Right lobe of liver (tissue), 6 donors: ENCODE data around the gene PROK1. TPM values are rescaled to one million over a fixed set of nuclear protein-coding genes. Genes with fewer than 3 reads are reported as not detected.

Experiments
- ATAC-seq, 4 donors: fragments of 200-7000 bp; cut with Tn5 transposase; one replicate each; pipeline ENCODE4 v1.9.1; 2020; ENCODE audit warnings: mild to moderate bottlenecking in 4 of 4, moderate library complexity in 4 of 4
- DNase-seq, 3 donors: peaks; one replicate each; pipeline ENCODE4 v3.0.0-alpha.2; 2020
- H3K27ac ChIP-seq, 3 donors: fragments of 200-600 bp; one replicate each; pipeline ENCODE4 v1.8.0; 2022
- H3K27me3 ChIP-seq, 2 donors: fragments of 200-600 bp; one replicate each; pipeline ENCODE4 v1.8.0; 2022
- H3K36me3 ChIP-seq, 4 donors: fragments of 200-600 bp; sonication (generic) in 1 of 4; one replicate each; pipeline versions ENCODE4 v1.5.1 to v1.8.0; 2017 to 2022; ENCODE audit warnings: control low read depth in 1 of 4
- H3K4me1 ChIP-seq, 4 donors: fragments of 200-600 bp; sonication (generic) in 1 of 4; one replicate each; pipeline versions ENCODE4 v1.5.1 to v1.8.0; 2017 to 2022; ENCODE audit warnings: control low read depth in 1 of 4
- H3K4me3 ChIP-seq, 3 donors: fragments of 200-600 bp; one replicate each; pipeline ENCODE4 v1.8.0; 2022
- H3K9me3 ChIP-seq, 4 donors: fragments of 200-600 bp; sonication (generic) in 1 of 4; one replicate each; pipeline versions ENCODE4 v1.5.1 to v1.8.0; 2017 to 2022; ENCODE audit warnings: control low read depth in 1 of 4
- POLR2A ChIP-seq: fragments of 450-650 bp; IDR thresholded peaks from one replicate; pipeline ENCODE4 v1.6.1; 2017; ENCODE audit warnings: antibody characterized with exemption, mild to moderate bottlenecking
- WGBS: methylation state at CpG from one replicate; pipeline ENCODE4 v1.1.6; 2018; ENCODE audit warnings: low coverage, low lambda C conversion rate; ENCODE audit not compliant: insufficient coverage; ENCODE audit errors: missing lambda C conversion rate; 5-methylcytosine and 5-hydroxymethylcytosine counted together
- intact Hi-C, 2 donors: fragments of 100-400 bp; cut with DNase I; formaldehyde crosslinking; loops; one replicate each; pipeline versions ENCODE4 v1.11.2 to v1.14.1; 2022
- total RNA-seq, 6 experiments: library from RNA; depleted of rRNA in 2 of 6; stranded (reverse); fragments of >200 nt in 2 of 6; fragmentation: NEBNext Ultra II Directional in 3 of 6; extraction: Animal tissue kit (Norgen Biotek cat#: 25700) in 3 of 6; gene quantifications; one replicate each; pipeline versions ENCODE4 v1.1.0 to v1.2.4, GENCODE V29; 2016 to 2023
- TF ChIP-seq, protein P1 (sequence below), 4 donors: fragments of 200-600 bp in 3 of 4; fragments of 450-650 bp in 1 of 4; IDR thresholded peaks; one replicate each; pipeline versions ENCODE4 v1.5.1 to v1.8.0; 2016 to 2022; ENCODE audit warnings: antibody characterized with exemption in 4 of 4, mild to moderate bottlenecking in 2 of 4
- donor health status: DM: no; HTN: yes; CAD: no.
- donor health status: DM: no; HTN: no; CAD: no.
- donor health status: DM: no; HTN: no; CAD: no.
- donor health status: DM: no; HTN: yes; CAD: no.
- donor health status: DM: no; HTN: yes; CAD: no.

PROK1 gene
- total RNA-seq, 6 experiments from 2014 or later = not detected

- H3K27me3 ChIP-seq = no peaks in the 10 kb centered on the region
- no peak for ATAC-seq
- no peak overlapping the region for H3K4me3 ChIP-seq
- DNase-seq = no peak
- intact Hi-C loops = no loop called here
- H3K36me3 ChIP-seq = no peaks in the 10 kb centered on the region
- no peak overlapping the region for H3K27ac ChIP-seq
- TF ChIP-seq POLR2A = no peak
- TF ChIP-seq, protein P1, sequence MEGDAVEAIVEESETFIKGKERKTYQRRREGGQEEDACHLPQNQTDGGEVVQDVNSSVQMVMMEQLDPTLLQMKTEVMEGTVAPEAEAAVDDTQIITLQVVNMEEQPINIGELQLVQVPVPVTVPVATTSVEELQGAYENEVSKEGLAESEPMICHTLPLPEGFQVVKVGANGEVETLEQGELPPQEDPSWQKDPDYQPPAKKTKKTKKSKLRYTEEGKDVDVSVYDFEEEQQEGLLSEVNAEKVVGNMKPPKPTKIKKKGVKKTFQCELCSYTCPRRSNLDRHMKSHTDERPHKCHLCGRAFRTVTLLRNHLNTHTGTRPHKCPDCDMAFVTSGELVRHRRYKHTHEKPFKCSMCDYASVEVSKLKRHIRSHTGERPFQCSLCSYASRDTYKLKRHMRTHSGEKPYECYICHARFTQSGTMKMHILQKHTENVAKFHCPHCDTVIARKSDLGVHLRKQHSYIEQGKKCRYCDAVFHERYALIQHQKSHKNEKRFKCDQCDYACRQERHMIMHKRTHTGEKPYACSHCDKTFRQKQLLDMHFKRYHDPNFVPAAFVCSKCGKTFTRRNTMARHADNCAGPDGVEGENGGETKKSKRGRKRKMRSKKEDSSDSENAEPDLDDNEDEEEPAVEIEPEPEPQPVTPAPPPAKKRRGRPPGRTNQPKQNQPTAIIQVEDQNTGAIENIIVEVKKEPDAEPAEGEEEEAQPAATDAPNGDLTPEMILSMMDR (IDR thresholded peaks at IDR 0.05) = no peak
- 75% methylated on average over 3 of the region's 5 CpGs for WGBS
- no peaks in the 10 kb centered on the region for H3K4me1 ChIP-seq
- H3K9me3 ChIP-seq = no peaks in the 10 kb centered on the region
Observed at GRCh38 chr1:110493059-110493699, 42.2 kb downstream of the PROK1 start.

DNA sequence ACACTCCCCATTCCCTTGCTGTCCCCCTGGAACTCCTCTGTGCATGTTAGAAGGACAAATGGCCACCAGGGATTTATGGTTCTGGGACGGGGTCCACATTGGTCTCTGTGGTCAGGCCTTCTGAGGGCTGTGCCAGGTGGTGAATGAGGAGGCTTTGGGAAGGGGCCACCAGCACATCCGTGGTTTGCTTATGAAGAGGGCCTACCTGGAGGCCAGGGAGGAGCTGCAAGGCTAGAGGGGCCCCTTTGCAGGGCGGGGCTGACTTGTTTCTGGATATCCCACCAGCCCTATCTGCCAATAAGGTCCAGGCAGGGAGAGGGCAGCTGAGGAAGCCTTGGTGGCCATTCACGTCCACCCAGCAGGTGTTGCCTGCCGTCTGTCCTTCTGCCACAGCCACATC, 43.1 kb downstream of the PROK1 start:
- 58% methylated on average over 2 of the region's 5 CpGs for WGBS
- TF ChIP-seq POLR2A = no peak
- TF ChIP-seq, protein P1 (IDR thresholded peaks at IDR 0.05) = no peak
- Histone ChIP-seq H3K27ac (no peak overlapping the region), H3K9me3 (no peaks in the 10 kb centered on the region), H3K4me3 (no peak overlapping the region), H3K36me3 (no peaks in the 10 kb centered on the region), H3K27me3 (no peaks in the 10 kb centered on the region), H3K4me1 (no peaks in the 10 kb centered on the region)
- ATAC-seq (no peak), DNase-seq (no peak)
- intact Hi-C loops = no loop called here

GRCh38 chr1:110494522-110495406, 43.8 kb downstream of the PROK1 start:
- TF ChIP-seq, protein P1 (IDR thresholded peaks at IDR 0.05) = no peak
- no peak for TF ChIP-seq POLR2A
- Histone ChIP-seq H3K36me3 (no peaks in the 10 kb centered on the region), H3K9me3 (no peaks in the 10 kb centered on the region), H3K27ac (no peak overlapping the region), H3K4me3 (no peak overlapping the region), H3K27me3 (no peaks in the 10 kb centered on the region), H3K4me1 (no peaks in the 10 kb centered on the region)
- no peak for ATAC-seq
- no peak for DNase-seq
- WGBS = 54% methylated on average over 15 of the region's 21 CpGs
- intact Hi-C loops = no loop called here

- no peaks in the 10 kb centered on the region for H3K9me3 ChIP-seq
- peak in 2 of 3 donors; percentile 66 to 71 for DNase-seq
- TF ChIP-seq POLR2A = no peak
- TF ChIP-seq, protein P1 (IDR thresholded peaks at IDR 0.05) = peak; percentile 82 to 96 (median 85)
Observed at GRCh38 chr1:110495926-110496600, 45.1 kb downstream of the PROK1 start.

More at GRCh38 chr1:110495926-110496600, 45.1 kb downstream of the PROK1 start:
- H3K4me3 ChIP-seq = no peak overlapping the region
- 14% methylated on average over 7 of the region's 8 CpGs for WGBS
- ATAC-seq = peak; percentile 87 to 97 (median 92)
- no peaks in the 10 kb centered on the region for H3K27me3 ChIP-seq
- H3K4me1 ChIP-seq = no peaks in the 10 kb centered on the region
- H3K27ac ChIP-seq = no peak overlapping the region
- H3K36me3 ChIP-seq = no peaks in the 10 kb centered on the region
- intact Hi-C loops = no loop called here
